ENCODE measurements around the gene GJA10.
"Not testable (repeated sequence)": the region's sequence is repeated elsewhere in the genome, so short reads cannot be mapped to it uniquely, and the experiment has no call there.

GJA10 gene

DNA sequence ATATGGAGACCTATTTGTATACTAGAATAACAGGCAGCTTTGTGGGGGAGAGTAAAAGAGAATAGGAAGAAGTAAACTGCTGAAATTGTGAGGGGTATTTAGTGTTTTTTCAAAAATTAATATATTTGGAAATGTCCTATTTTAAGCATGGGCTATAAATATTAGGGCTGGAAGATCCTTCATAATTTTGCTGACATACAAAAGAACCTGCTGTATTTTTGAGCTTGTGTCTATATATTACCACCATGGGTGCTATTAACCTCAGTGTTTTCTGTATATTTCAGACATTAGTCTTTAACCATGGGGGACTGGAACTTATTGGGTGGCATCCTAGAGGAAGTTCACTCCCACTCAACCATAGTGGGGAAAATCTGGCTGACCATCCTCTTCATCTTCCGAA is at the start of gene GJA10:
TSS of gene GJA10 (plus strand) at position 301 of the 400 bp plus-strand sequence. CDS start at position 301, 0 bp downstream.
- in situ Hi-C loops (cut with HindIII; ENCODE audit: low pct_ligation_motif_present, low pct_unique_long_range_greater_than_20kb, low sequenced_read_pairs) = no loop called here
- DNase-seq = no peak

GRCh38 chr6:89847513-89847912 is 46.8 kb upstream of the GJA10 start:
- DNase-seq; in situ Hi-C loops (cut with HindIII; ENCODE audit: low pct_ligation_motif_present, low pct_unique_long_range_greater_than_20kb, low sequenced_read_pairs): not testable (repeated sequence)

DNA sequence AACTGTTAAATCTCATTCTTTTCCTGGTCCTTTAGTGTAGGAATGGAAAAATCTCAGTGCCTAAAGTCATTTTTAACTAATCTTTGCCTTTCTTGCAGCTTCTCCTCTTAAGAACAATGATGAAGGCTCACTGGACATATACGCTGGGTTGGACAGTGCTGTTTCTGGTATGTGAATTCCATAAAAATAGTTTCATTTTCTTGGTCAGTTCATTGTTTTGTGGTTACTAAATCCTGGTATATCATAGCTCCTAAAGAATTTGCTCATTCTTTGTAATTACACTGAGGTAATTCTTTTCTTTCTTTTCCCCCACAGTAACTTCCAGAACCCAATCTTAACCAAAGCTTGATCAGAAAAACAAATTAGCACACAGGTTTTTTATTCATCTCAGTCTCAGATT is 41.2 kb upstream of the GJA10 start:
- no peak for DNase-seq
- in situ Hi-C loops (cut with HindIII; ENCODE audit: low pct_ligation_motif_present, low pct_unique_long_range_greater_than_20kb, low sequenced_read_pairs) = no loop called here

- no peak for DNase-seq
- in situ Hi-C loops (cut with HindIII; ENCODE audit: low pct_ligation_motif_present, low pct_unique_long_range_greater_than_20kb, low sequenced_read_pairs) = no loop called here
Measured at GRCh38 chr6:89858041-89858440, 36.2 kb upstream of the GJA10 start.

DNA sequence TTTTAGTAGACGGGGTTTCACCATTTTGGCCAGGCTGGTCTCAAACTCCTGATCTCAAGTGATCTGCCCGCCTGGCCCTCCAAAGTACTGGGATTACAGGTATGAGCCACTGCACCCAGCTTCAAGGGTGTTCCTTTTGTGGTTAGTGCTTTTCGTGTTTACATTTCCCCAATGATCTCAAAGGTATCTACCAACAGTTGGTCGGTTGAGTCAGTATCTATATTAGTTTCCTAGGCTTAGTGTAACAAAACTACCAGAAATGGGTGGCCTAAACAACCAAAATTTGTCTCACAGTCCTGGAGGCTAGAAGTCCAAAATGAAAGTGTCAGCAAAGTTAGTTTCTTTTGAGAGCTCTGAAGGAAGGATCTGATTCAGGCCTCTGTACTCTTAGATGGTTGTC is 34.5 kb upstream of the GJA10 start:
- no peak for DNase-seq
- in situ Hi-C loops (cut with HindIII; ENCODE audit: low pct_ligation_motif_present, low pct_unique_long_range_greater_than_20kb, low sequenced_read_pairs) = no loop called here

DNA sequence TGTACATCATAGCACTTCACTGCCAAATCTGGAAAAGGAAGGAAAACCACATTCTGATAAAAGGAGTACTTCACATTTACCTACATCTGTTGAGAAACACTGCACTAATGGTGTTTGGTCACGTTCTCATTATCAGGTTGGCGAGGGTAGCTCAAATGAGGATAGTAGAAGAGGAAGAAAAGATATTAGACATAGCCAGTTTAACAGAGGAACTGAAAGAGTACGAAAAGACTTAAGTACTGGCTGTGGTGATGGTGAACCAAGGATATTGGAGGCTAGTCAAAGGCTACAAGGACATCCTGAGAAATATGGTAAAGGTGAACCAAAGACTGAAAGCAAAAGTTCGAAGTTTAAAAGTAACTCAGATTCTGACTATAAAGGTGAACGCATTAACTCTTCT is 32.0 kb upstream of the GJA10 start:
- in situ Hi-C loops (cut with HindIII; ENCODE audit: low pct_ligation_motif_present, low pct_unique_long_range_greater_than_20kb, low sequenced_read_pairs) = no loop called here
- DNase-seq = no peak

- in situ Hi-C loops (cut with HindIII; ENCODE audit: low pct_ligation_motif_present, low pct_unique_long_range_greater_than_20kb, low sequenced_read_pairs) = no loop called here
- DNase-seq = no peak
Measured at GRCh38 chr6:89862698-89863097, 31.6 kb upstream of the GJA10 start.

DNA sequence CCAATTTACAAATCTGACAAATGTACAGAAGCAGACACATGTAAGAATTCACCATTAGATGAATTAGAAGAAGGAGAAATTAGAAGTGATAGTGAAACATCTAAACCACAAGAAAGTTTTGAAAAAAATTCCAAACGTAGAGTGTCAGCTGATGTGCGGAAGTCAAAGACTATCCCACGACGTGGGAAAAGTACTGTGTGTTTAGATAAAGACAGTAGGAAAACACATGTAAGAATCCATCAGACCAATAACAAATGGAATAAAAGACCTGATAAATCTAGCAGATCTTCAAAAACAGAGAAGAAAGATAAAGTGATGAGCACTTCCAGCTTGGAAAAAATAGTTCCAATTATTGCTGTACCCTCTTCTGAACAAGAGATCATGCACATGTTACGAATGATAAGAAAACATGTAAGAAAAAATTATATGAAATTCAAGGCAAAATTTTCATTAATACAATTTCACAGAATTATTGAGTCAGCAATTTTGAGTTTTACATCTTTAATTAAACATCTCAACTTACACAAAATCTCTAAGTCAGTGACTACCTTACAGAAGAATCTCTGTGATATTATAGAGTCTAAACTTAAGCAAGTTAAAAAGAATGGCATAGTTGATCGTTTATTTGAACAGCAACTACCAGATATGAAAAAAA is 28.1 kb upstream of the GJA10 start:
- DNase-seq = no peak
- in situ Hi-C loops (cut with HindIII; ENCODE audit: low pct_ligation_motif_present, low pct_unique_long_range_greater_than_20kb, low sequenced_read_pairs) = no loop called here

DNA sequence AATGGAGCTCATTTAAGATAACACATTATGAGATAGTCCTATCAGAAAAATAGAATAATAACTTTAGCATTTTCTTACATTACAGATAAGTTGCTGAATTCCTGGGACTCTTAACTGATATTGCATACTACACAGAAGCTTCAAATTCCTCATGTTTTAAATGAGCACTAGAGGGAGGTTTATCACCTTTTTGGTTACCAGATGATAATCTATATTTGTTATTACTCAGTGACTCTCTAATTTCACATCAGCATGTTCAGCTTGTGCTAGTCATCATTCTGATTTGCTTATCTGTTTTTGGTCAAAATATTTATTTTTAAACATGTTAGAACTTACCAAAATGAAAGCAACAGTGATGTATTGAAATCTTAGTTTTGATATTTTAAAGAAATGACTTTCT is 20.5 kb upstream of the GJA10 start:
- in situ Hi-C loops (cut with HindIII; ENCODE audit: low pct_ligation_motif_present, low pct_unique_long_range_greater_than_20kb, low sequenced_read_pairs) = no loop called here
- DNase-seq = no peak

GRCh38 chr6:89874438-89874837 is 19.8 kb upstream of the GJA10 start:
- DNase-seq = no peak
- in situ Hi-C loops (cut with HindIII; ENCODE audit: low pct_ligation_motif_present, low pct_unique_long_range_greater_than_20kb, low sequenced_read_pairs) = no loop called here

GRCh38 chr6:89886378-89887120 is 7.7 kb upstream of the GJA10 start:
- no peak for DNase-seq

DNA sequence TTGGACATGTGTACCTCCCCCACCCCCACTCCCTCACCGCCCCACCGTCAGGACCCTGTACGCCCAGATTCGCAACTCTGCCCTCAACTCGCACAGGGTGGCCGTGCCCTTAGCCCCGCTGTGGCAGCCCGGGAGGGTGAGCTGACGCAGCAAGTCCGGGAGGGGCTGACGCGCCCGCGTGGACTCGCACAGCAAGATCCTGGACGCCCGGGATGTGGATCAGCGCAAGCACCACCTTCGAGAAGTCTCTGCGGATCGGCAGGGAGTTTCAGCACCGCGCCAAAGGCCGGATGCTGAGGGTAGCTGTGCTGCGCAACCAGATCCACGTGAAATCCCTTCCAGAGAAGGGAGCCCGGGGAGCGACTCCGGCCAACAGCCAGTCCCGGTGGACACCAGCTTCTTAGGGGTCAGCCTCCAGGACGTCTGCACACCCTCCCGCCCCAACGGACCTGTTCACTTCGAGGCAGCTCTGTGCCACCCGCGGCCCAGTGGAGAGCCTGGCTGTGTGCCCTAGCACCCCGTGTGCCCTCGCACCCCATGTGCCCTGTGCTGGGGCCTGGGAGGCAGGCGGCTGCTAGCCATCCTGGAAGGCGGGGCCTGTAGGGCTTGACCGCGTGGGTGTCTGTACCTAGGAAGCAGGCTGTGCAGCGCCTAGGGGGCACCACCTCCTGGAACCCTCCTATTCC is 6.7 kb upstream of the GJA10 start:
- DNase-seq = no peak
- in situ Hi-C loops (cut with HindIII; ENCODE audit: low pct_ligation_motif_present, low pct_unique_long_range_greater_than_20kb, low sequenced_read_pairs) = no loop called here

More at GRCh38 chr6:89886378-89887120, 7.7 kb upstream of the GJA10 start:
- in situ Hi-C loops (cut with HindIII; ENCODE audit: low pct_ligation_motif_present, low pct_unique_long_range_greater_than_20kb, low sequenced_read_pairs) = no loop called here

DNA sequence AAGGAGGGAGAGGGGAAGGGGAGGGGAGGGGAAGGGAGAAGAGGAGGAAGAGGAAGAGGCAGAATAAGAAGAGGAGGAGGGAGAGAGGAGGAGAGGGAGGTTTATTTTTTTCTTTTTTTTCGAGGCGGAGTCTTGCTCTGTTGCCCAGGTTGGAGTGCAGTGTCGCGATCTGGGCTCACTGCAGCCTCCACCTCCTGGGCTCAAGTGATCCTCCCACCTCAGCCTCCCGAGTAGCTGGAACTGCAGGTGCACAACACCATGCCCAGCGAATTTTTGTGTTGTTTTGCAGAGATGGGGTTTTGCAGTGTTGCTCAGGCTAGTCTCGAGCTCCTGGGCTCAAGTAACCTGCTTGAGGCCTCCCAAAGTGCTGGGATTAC is 6.1 kb upstream of the GJA10 start:
- in situ Hi-C loops (cut with HindIII; ENCODE audit: low pct_ligation_motif_present, low pct_unique_long_range_greater_than_20kb, low sequenced_read_pairs) = no loop called here
- DNase-seq = no peak

DNA sequence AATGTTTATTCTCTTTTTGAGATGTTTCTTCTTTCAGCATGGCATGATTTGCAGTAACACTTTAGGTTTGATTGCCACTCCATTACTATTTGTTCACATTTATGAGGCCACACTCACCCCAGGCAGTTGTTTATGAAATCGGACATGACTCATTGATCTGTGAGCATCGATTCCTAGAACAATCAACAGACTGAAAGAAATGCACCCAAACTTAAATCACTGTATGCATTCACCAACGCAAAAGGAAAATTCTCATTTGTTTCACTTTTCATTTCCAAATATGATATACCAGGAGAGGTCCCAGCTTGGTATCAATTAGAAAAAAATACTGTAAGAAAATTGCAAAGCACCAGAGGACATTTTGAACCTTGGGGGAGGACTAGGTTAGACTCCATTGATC is 5.4 kb upstream of the GJA10 start:
- in situ Hi-C loops (cut with HindIII; ENCODE audit: low pct_ligation_motif_present, low pct_unique_long_range_greater_than_20kb, low sequenced_read_pairs) = no loop called here
- no peak for DNase-seq

DNA sequence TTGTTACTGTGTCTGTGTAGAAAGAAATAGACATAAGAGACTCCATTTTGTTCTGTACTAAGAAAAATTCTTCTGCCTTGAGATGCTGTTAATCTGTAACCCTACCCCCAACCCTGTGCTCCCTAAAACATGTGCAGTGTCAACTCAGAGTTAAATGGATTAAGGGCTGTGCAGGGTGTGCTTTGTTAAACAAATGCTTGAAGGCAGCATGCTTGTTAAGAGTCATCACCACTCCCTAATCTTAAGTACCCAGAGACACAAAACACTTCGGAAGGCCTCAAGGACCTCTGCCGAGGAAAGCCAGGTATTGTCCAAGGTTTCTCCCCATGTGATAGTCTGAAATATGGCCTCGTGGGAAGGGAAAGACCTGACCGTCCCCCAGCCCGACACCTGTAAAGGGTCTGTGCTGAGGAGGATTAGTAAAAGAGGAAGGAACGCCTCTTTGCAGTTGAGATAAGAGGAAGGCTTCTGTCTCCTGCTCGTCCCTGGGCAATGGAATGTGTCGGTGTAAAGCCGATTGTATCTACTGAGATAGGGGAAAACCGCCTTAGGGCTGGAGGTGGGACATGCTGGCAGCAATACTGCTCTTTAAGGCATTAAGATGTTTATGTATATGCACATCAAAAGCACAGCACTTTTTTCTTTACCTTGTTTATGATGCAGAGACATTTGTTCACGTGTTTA is 3.3 kb upstream of the GJA10 start:
- in situ Hi-C loops (cut with HindIII; ENCODE audit: low pct_ligation_motif_present, low pct_unique_long_range_greater_than_20kb, low sequenced_read_pairs); DNase-seq: not testable (repeated sequence)

- in situ Hi-C loops (cut with HindIII; ENCODE audit: low pct_ligation_motif_present, low pct_unique_long_range_greater_than_20kb, low sequenced_read_pairs); DNase-seq: not testable (repeated sequence)
Measured at GRCh38 chr6:89892577-89892976, 1.7 kb upstream of the GJA10 start.

DNA sequence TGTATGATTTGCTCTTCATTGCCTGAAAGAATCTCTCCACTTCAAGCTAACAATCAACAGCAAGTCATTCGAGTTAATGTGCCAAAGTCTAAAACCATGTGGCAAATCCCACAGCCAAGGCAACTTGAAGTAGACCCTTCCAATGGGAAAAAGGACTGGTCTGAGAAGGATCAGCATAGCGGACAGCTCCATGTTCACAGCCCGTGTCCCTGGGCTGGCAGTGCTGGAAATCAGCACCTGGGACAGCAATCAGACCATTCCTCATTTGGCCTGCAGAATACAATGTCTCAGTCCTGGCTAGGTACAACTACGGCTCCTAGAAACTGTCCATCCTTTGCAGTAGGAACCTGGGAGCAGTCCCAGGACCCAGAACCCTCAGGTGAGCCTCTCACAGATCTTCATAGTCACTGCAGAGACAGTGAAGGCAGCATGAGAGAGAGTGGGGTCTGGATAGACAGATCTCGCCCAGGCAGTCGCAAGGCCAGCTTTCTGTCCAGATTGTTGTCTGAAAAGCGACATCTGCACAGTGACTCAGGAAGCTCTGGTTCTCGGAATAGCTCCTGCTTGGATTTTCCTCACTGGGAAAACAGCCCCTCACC is 1.1 kb downstream of the GJA10 start:
- peak; percentile 66 for DNase-seq
- in situ Hi-C loops (cut with HindIII; ENCODE audit: low pct_ligation_motif_present, low pct_unique_long_range_greater_than_20kb, low sequenced_read_pairs) = no loop called here

DNA sequence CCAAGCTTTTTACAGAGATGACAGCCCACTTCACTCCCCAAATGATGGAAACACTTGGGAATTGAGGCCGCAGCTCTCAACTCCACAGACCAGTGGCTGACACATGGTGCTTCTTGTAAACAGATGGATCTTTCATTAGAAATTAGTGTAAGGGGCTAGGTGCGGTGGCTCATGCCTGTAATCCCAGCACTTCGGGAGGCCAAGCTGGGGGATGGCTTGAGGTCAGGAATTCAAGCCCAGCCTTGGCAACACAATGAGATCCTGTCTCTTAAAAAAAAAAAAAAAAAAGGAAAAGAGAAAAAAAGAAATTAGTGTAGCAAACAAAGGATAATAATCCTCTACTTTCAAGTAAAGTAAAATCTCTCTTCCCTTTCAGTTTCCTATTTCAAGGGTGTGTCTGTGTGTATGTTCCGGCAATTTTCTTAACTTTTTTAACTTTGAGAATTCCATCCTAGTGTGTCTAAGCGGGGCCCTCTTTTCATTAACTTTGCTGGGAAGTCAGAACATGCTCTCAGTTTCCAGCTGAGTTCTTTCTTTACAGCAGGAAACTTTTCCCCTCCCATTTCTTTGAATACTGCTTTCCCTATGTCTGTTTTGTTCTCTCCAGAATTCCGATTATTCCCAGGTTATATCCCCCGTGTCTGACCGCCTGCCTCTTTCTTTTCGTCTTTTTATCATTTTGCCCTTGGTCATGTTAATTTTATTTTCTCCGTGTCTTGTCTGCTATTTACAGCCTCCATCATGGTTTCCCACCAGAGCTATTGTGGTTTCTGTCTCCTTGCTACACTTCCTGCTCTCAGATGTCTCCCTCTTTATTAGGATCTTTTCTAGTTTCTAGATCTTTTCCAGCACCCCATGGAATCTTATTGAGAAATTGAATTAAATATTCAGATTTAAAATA is 16.0 kb downstream of the GJA10 start:
- in situ Hi-C loops (cut with HindIII; ENCODE audit: low pct_ligation_motif_present, low pct_unique_long_range_greater_than_20kb, low sequenced_read_pairs); DNase-seq: not testable (repeated sequence)
